Nephron progenitor cell (in vitro differentiated cells): ENCODE measurements around the gene TLL1.

Source experiments
- DNase-seq: peaks from one replicate; pipeline ENCODE4 v3.0.0; 2021
- H3K27ac Mint-ChIP-seq: 2 replicates; pipeline ENCODE4 v1.8.0; 2021; ENCODE audit warnings: mild to moderate bottlenecking, moderate library complexity, mixed read lengths
- H3K27me3 Mint-ChIP-seq: 2 replicates; pipeline ENCODE4 v1.8.0; 2021; ENCODE audit warnings: mild to moderate bottlenecking, low read depth, mixed read lengths; ENCODE audit not compliant: poor library complexity
- H3K36me3 Mint-ChIP-seq: 2 replicates; pipeline ENCODE4 v1.8.0; 2021; ENCODE audit warnings: low read depth, mixed read lengths
- H3K4me1 Mint-ChIP-seq: 2 replicates; pipeline ENCODE4 v1.8.0; 2021; ENCODE audit warnings: mixed read lengths
- H3K4me3 Mint-ChIP-seq: 2 replicates; pipeline ENCODE4 v1.8.0; 2021; ENCODE audit warnings: mild to moderate bottlenecking, moderate library complexity, mixed read lengths
- H3K9me3 Mint-ChIP-seq: 2 replicates; pipeline ENCODE4 v1.8.0; 2021; ENCODE audit warnings: mild to moderate bottlenecking, moderate library complexity, mixed read lengths
- CTCF ChIP-seq: fragments of 200-600 bp; sonication (generic); IDR thresholded peaks from 2 replicates; pipeline ENCODE4 v1.5.0; 2021; ENCODE audit warnings: antibody characterized with exemption

Gene TLL1

GRCh38 chr4:166014411-166014810 lies 141.4 kb downstream of the TLL1 start:
- Mint-ChIP-seq H3K27me3 (no peaks in the 10 kb centered on the region), H3K36me3 (no peaks in the 10 kb centered on the region), H3K4me3 (no peak overlapping the region), H3K27ac (no peak overlapping the region), H3K9me3 (peaks cover 7% of the 10 kb centered on the region), H3K4me1 (no peaks in the 10 kb centered on the region)
- TF ChIP-seq CTCF: no peak
- no peak for DNase-seq

DNA sequence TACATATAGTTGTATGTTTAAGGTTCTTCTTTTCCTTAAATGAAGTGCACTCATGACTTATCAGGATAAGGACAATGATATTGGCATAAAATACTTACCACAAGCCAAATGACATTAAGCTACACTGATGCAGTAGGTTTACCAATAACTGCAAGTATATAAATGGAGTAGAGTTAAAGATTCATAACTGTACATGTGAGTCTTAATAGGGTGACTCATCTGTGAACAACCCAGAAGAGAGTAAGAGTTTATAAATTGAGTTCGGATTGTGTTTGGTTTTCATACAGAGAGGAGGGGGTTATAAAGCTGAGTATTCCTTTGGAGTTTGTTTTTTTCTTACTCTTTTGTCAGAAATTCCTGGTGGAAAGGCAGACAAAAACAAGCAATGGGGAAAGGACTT lies 144.8 kb downstream of the TLL1 start:
- Mint-ChIP-seq H3K4me1 (no peaks in the 10 kb centered on the region), H3K36me3 (no peaks in the 10 kb centered on the region), H3K27me3 (no peaks in the 10 kb centered on the region), H3K9me3 (no peaks in the 10 kb centered on the region), H3K4me3 (no peak overlapping the region), H3K27ac (no peak overlapping the region)
- no peak for DNase-seq
- no peak for TF ChIP-seq CTCF

DNA sequence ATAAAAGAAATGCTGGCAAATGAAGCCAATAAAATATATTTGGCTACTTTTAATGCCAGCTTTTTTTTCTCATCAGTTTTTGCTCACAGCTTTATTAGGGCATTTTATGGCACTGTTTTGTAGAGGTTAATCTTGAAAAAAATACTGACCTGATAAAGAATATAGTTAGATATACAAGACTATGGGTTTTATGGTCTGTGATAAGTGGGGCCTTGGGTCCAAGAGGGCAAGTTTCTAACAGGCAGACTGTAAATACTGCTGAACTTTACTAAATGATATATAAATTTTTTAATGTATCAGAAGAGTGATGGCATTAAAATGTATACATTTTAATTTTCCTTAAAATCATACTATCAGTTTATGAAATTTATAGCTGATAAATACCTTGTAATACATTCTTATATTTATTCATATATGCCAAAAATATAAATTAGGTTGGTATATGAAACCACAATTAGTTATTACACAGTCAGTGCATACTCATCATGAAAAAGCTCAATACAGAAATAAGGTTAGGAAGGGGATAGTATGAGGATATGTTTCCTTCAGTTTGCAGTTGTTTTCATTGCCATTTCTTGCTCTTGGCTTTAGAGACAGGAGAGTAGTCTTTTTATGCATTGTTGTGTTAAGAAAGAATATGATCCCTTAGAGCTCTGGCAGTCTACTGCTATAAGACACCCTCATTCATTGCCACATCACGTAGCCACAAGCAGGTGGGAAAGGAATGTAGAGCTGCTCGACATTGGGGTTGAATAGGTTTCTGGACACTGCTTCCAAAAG lies 146.6 kb downstream of the TLL1 start:
- no peaks in the 10 kb centered on the region for H3K27me3 Mint-ChIP-seq
- no peaks in the 10 kb centered on the region for H3K9me3 Mint-ChIP-seq
- H3K4me3 Mint-ChIP-seq: no peak overlapping the region
- TF ChIP-seq CTCF: no peak
- H3K27ac Mint-ChIP-seq: no peak overlapping the region
- no peaks in the 10 kb centered on the region for H3K4me1 Mint-ChIP-seq
- no peak for DNase-seq
- no peaks in the 10 kb centered on the region for H3K36me3 Mint-ChIP-seq

GRCh38 chr4:166021617-166022016 lies 148.6 kb downstream of the TLL1 start:
- no peaks in the 10 kb centered on the region for H3K9me3 Mint-ChIP-seq
- no peak overlapping the region for H3K27ac Mint-ChIP-seq
- H3K27me3 Mint-ChIP-seq: no peaks in the 10 kb centered on the region
- H3K4me1 Mint-ChIP-seq: no peaks in the 10 kb centered on the region
- no peak for TF ChIP-seq CTCF
- H3K36me3 Mint-ChIP-seq: no peaks in the 10 kb centered on the region
- no peak for DNase-seq
- no peak overlapping the region for H3K4me3 Mint-ChIP-seq

GRCh38 chr4:166034965-166035364 lies 161.9 kb downstream of the TLL1 start:
- no peak overlapping the region for H3K4me3 Mint-ChIP-seq
- no peaks in the 10 kb centered on the region for H3K9me3 Mint-ChIP-seq
- no peak for TF ChIP-seq CTCF
- no peaks in the 10 kb centered on the region for H3K27me3 Mint-ChIP-seq
- H3K36me3 Mint-ChIP-seq: no peaks in the 10 kb centered on the region
- H3K27ac Mint-ChIP-seq: no peak overlapping the region
- DNase-seq: no peak
- H3K4me1 Mint-ChIP-seq: no peaks in the 10 kb centered on the region

GRCh38 chr4:166039822-166040221 lies 166.8 kb downstream of the TLL1 start:
- H3K27ac Mint-ChIP-seq: no peak overlapping the region
- DNase-seq: no peak
- no peaks in the 10 kb centered on the region for H3K36me3 Mint-ChIP-seq
- no peak for TF ChIP-seq CTCF
- no peaks in the 10 kb centered on the region for H3K9me3 Mint-ChIP-seq
- H3K4me3 Mint-ChIP-seq: no peak overlapping the region
- H3K27me3 Mint-ChIP-seq: no peaks in the 10 kb centered on the region
- no peaks in the 10 kb centered on the region for H3K4me1 Mint-ChIP-seq
